GM11168 (cell line): ENCODE results near the gene DLK1.

ENCODE experiments used
- in situ Hi-C: fragments of 300-500 bp; cut with MboI; formaldehyde crosslinking; loops from one replicate; pipeline ENCODE4 v1.12.0; 2022; ENCODE audit warnings: low sequenced_read_pairs; ENCODE audit not compliant: unreplicated experiment

Gene DLK1

GRCh38 chr14:100773331-100774163 lies 46.9 kb downstream of the DLK1 start:
- in situ Hi-C loops = no loop called here

- in situ Hi-C loops = no loop called here
Observed at GRCh38 chr14:100774164-100774537, 47.5 kb downstream of the DLK1 start.

GRCh38 chr14:100775351-100775830 lies 48.7 kb downstream of the DLK1 start:
- in situ Hi-C loops = no loop called here

- in situ Hi-C loops = no loop called here
Observed at GRCh38 chr14:100775831-100776591, 49.3 kb downstream of the DLK1 start.

GRCh38 chr14:100776681-100777365 lies 50.1 kb downstream of the DLK1 start:
- in situ Hi-C loops = no loop called here

GRCh38 chr14:100777366-100777817 lies 50.7 kb downstream of the DLK1 start:
- in situ Hi-C loops = no loop called here

GRCh38 chr14:100777818-100778525 lies 51.3 kb downstream of the DLK1 start:
- in situ Hi-C loops = no loop called here

GRCh38 chr14:100778526-100778882 lies 51.8 kb downstream of the DLK1 start:
- in situ Hi-C loops = no loop called here

- in situ Hi-C loops = no loop called here
Observed at GRCh38 chr14:100778951-100779690, 52.4 kb downstream of the DLK1 start.

- in situ Hi-C loops = no loop called here
Observed at GRCh38 chr14:100779691-100780080, 53.0 kb downstream of the DLK1 start.

GRCh38 chr14:100780246-100780645 lies 53.6 kb downstream of the DLK1 start:
- in situ Hi-C loops = no loop called here

GRCh38 chr14:100780646-100781355 lies 54.1 kb downstream of the DLK1 start:
- in situ Hi-C loops = no loop called here

- in situ Hi-C loops = no loop called here
Observed at GRCh38 chr14:100781952-100782351, 55.3 kb downstream of the DLK1 start.

GRCh38 chr14:100782516-100783320 lies 56.0 kb downstream of the DLK1 start:
- in situ Hi-C loops = no loop called here

GRCh38 chr14:100783630-100784370 lies 57.1 kb downstream of the DLK1 start:
- in situ Hi-C loops = no loop called here

GRCh38 chr14:100784523-100785337 lies 58.0 kb downstream of the DLK1 start:
- in situ Hi-C loops = no loop called here

GRCh38 chr14:100785338-100785615 lies 58.6 kb downstream of the DLK1 start:
- in situ Hi-C loops = no loop called here
